Body of pancreas (tissue), 4 donors: Measurements from ENCODE around the gene CSGALNACT2.

Experiments used
- POLR2A ChIP-seq, 3 donors: fragments of 450-650 bp; IDR thresholded peaks; one replicate each; pipeline ENCODE4 v1.6.1; 2016; ENCODE audit warnings: antibody characterized with exemption in 3 of 3, mild to moderate bottlenecking in 2 of 3
- TF ChIP-seq, protein P1 (sequence below), 7 experiments: fragments of 450-650 bp in 4 of 7; fragments of 200-600 bp in 3 of 7; sonication (generic) in 3 of 7; IDR thresholded peaks; one replicate each; pipeline ENCODE4 v1.5.1; 2016 to 2019; ENCODE audit warnings: antibody characterized with exemption in 7 of 7

GRCh38 chr10:43199088-43199683, 60.9 kb downstream of the CSGALNACT2 start:
- TF ChIP-seq, protein P1, sequence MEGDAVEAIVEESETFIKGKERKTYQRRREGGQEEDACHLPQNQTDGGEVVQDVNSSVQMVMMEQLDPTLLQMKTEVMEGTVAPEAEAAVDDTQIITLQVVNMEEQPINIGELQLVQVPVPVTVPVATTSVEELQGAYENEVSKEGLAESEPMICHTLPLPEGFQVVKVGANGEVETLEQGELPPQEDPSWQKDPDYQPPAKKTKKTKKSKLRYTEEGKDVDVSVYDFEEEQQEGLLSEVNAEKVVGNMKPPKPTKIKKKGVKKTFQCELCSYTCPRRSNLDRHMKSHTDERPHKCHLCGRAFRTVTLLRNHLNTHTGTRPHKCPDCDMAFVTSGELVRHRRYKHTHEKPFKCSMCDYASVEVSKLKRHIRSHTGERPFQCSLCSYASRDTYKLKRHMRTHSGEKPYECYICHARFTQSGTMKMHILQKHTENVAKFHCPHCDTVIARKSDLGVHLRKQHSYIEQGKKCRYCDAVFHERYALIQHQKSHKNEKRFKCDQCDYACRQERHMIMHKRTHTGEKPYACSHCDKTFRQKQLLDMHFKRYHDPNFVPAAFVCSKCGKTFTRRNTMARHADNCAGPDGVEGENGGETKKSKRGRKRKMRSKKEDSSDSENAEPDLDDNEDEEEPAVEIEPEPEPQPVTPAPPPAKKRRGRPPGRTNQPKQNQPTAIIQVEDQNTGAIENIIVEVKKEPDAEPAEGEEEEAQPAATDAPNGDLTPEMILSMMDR (IDR thresholded peaks at IDR 0.05): no peak
- TF ChIP-seq POLR2A (IDR thresholded peaks at IDR 0.05): no peak
